NT2/D1 (cell line): ENCODE measurements around the gene MGST1.

ENCODE experiments used
- YY1 ChIP-seq: IDR thresholded peaks from 2 replicates; pipeline ENCODE4 v1.6.1; 2011; ENCODE audit not compliant: insufficient read length, insufficient read depth
- ZNF274 ChIP-seq: IDR thresholded peaks from 2 replicates; pipeline ENCODE4 v1.6.1; 2011; ENCODE audit warnings: mild to moderate bottlenecking, low read depth, low read length

DNA sequence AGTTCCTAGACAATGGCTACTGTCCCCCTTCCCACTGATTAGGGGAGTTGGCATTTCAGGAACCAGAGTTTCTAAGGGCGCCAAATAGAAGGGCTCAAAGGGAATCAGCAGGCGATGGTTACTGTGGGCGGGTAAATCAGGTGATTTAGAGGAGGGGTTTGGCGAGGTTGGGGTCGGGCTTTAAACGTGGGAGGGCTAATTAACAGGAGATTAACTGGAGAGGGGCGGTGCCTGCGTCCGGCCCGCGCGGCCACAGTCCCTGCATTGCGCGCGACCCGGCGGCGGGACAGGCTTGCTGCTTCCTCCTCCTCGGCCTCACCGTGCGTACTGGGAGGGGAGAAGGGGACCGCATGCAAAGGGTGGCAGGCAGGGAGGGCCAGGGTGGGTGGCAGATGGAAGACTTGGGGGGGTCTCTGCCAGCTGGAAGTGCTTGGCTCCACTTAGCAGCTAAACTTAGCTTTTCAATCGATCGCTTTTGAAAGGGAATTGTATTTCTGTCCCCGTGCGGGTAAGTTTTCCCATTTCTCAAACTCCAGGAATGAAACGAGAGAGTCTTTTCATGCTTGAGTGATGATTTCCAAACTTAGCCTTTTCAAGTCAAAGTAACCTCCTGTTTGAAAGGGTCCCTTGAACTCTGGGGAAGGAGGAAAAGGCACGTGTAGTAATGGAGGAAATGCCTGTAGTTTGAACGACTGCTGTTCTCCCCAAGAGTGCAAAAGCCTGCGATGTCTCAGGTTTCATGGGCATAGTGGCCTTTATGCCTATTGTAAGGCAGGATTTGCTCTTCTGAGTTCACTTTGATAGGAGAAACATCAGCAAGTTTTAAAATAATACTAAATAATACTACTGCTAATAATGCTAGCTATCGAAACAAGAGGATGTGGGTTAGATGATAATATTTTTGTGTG is at the start of gene MGST1:
- no peak for TF ChIP-seq ZNF274
- TF ChIP-seq YY1: peak; percentile 9
